NCI-H2029 treated with DMSO at 0.1 percent for 48 hours (cell line): Measurements from ENCODE around the gene LRRN3.
"Not testable (repeated sequence)": the region's sequence is repeated elsewhere in the genome, so short reads cannot be mapped to it uniquely, and the experiment has no call there.

ENCODE experiments used
- DNase-seq: peaks from one replicate; lab custom pipeline; 2025; lab: John Stamatoyannopoulos, UW

Gene LRRN3

GRCh38 chr7:111090846-111091245, at the start of gene LRRN3:
LRRN3 (plus strand) TSS chr7:111091127; CDS start chr7:111122773, 31,646 bp downstream.
- DNase-seq = no peak

- no peak for DNase-seq
Observed at GRCh38 chr7:111041577-111041976, 49.4 kb upstream of the LRRN3 start.

GRCh38 chr7:111042842-111043241, 48.1 kb upstream of the LRRN3 start:
- DNase-seq = no peak

- no peak for DNase-seq
Observed at GRCh38 chr7:111043561-111043960, 47.4 kb upstream of the LRRN3 start.

GRCh38 chr7:111045449-111045848, 45.5 kb upstream of the LRRN3 start:
- DNase-seq = no peak

GRCh38 chr7:111047595-111047994, 43.3 kb upstream of the LRRN3 start:
- DNase-seq = no peak

GRCh38 chr7:111049971-111050680, 40.8 kb upstream of the LRRN3 start:
- no peak for DNase-seq

- no peak for DNase-seq
Observed at GRCh38 chr7:111050875-111051416, 40.0 kb upstream of the LRRN3 start.

GRCh38 chr7:111051832-111052231, 39.1 kb upstream of the LRRN3 start:
- no peak for DNase-seq

GRCh38 chr7:111053035-111053434, 37.9 kb upstream of the LRRN3 start:
- no peak for DNase-seq

GRCh38 chr7:111056371-111056770, 34.6 kb upstream of the LRRN3 start:
- no peak for DNase-seq

- DNase-seq = no peak
Observed at GRCh38 chr7:111057066-111057465, 33.9 kb upstream of the LRRN3 start.

- DNase-seq = no peak
Observed at GRCh38 chr7:111059833-111060232, 31.1 kb upstream of the LRRN3 start.

GRCh38 chr7:111063166-111063565, 27.8 kb upstream of the LRRN3 start:
- DNase-seq = no peak

GRCh38 chr7:111067251-111067650, 23.7 kb upstream of the LRRN3 start:
- no peak for DNase-seq

- DNase-seq = no peak
Observed at GRCh38 chr7:111067682-111068081, 23.2 kb upstream of the LRRN3 start.

- DNase-seq = no peak
Observed at GRCh38 chr7:111068618-111069017, 22.3 kb upstream of the LRRN3 start.

- no peak for DNase-seq
Observed at GRCh38 chr7:111071556-111071955, 19.4 kb upstream of the LRRN3 start.

GRCh38 chr7:111072658-111073057, 18.3 kb upstream of the LRRN3 start:
- DNase-seq = not testable (repeated sequence)

- no peak for DNase-seq
Observed at GRCh38 chr7:111074071-111074747, 16.7 kb upstream of the LRRN3 start.

- DNase-seq = no peak
Observed at GRCh38 chr7:111074748-111075146, 16.2 kb upstream of the LRRN3 start.

- no peak for DNase-seq
Observed at GRCh38 chr7:111075498-111075897, 15.4 kb upstream of the LRRN3 start.

GRCh38 chr7:111076205-111076604, 14.7 kb upstream of the LRRN3 start:
- DNase-seq = no peak
